H9 (cell line): ENCODE data around the gene UTP3. TPM values are rescaled to one million over a fixed set of nuclear protein-coding genes. Genes with fewer than 3 reads are reported as not detected.

Experiments
- DNase-seq: peaks from one replicate; pipeline ENCODE4 v3.0.0-alpha.2; 2017
- H2AFZ ChIP-seq: one replicate; pipeline ENCODE4 v1.6.1; 2013; ENCODE audit warnings: mild to moderate bottlenecking, low read length, control low read depth, moderate library complexity
- H2AK5ac ChIP-seq: 2 replicates; pipeline ENCODE4 v1.6.1; 2013; ENCODE audit warnings: low read length, control low read depth, mixed read lengths; ENCODE audit not compliant: insufficient read length
- H2BK120ac ChIP-seq: one replicate; pipeline ENCODE4 v1.6.1; 2013; ENCODE audit warnings: low read depth, mild to moderate bottlenecking, low read length, control low read depth, inconsistent platforms; ENCODE audit not compliant: poor library complexity, severe bottlenecking
- H2BK12ac ChIP-seq: 2 replicates; pipeline ENCODE4 v1.6.1; 2013; ENCODE audit warnings: low read length, control low read depth, mixed read lengths, low read depth; ENCODE audit not compliant: insufficient read length
- H2BK15ac ChIP-seq: 2 replicates; pipeline ENCODE4 v1.6.1; 2013; ENCODE audit warnings: low read depth, low read length, control low read depth
- H2BK20ac ChIP-seq: one replicate; pipeline ENCODE4 v1.6.1; 2013; ENCODE audit warnings: low read depth, mild to moderate bottlenecking, low read length, control low read depth, inconsistent platforms; ENCODE audit not compliant: poor library complexity, severe bottlenecking
- H2BK5ac ChIP-seq: 2 replicates; pipeline ENCODE4 v1.6.1; 2013; ENCODE audit warnings: low read length, control low read depth, mixed read lengths; ENCODE audit not compliant: insufficient read length
- H3K14ac ChIP-seq: 2 replicates; pipeline ENCODE4 v1.6.1; 2013; ENCODE audit warnings: low read length, control low read depth; ENCODE audit not compliant: insufficient read depth
- H3K18ac ChIP-seq: 2 replicates; pipeline ENCODE4 v1.6.1; 2013; ENCODE audit warnings: low read depth, mild to moderate bottlenecking, mixed read lengths, low read length, control low read depth; ENCODE audit not compliant: insufficient read length
- H3K23ac ChIP-seq: 2 replicates; pipeline ENCODE4 v1.6.1; 2013; ENCODE audit warnings: low read length, control low read depth, mixed read lengths, low read depth; ENCODE audit not compliant: insufficient read length
- H3K23me2 ChIP-seq: 2 replicates; pipeline ENCODE4 v1.6.1; 2013; ENCODE audit warnings: low read depth, mild to moderate bottlenecking, mixed read lengths, low read length, control low read depth; ENCODE audit not compliant: insufficient read length, poor library complexity, severe bottlenecking
- H3K27ac ChIP-seq: 2 replicates; pipeline ENCODE4 v1.5.1; 2013; ENCODE audit warnings: low read length, control low read depth, mixed read lengths, low read depth; ENCODE audit not compliant: insufficient read length
- H3K27me3 ChIP-seq: 2 replicates; pipeline ENCODE4 v1.6.1; 2013; ENCODE audit warnings: low read length, control low read depth, inconsistent platforms; ENCODE audit not compliant: insufficient read depth
- H3K4ac ChIP-seq: 2 replicates; pipeline ENCODE4 v1.6.1; 2013; ENCODE audit warnings: low read depth, mild to moderate bottlenecking, control low read depth, inconsistent platforms, low read length, moderate library complexity
- H3K4me1 ChIP-seq: 2 replicates; pipeline ENCODE4 v1.6.1; 2013; ENCODE audit warnings: low read length, control low read depth, inconsistent platforms; ENCODE audit not compliant: insufficient read depth
- H3K4me2 ChIP-seq: 2 replicates; pipeline ENCODE4 v1.6.1; 2013; ENCODE audit warnings: low read length, control low read depth, mixed read lengths; ENCODE audit not compliant: insufficient read length, insufficient read depth
- H3K56ac ChIP-seq: 2 replicates; pipeline ENCODE4 v1.6.1; 2013; ENCODE audit warnings: low read depth, mild to moderate bottlenecking, mixed read lengths, low read length, control low read depth; ENCODE audit not compliant: insufficient read length
- H3K79me1 ChIP-seq: 2 replicates; pipeline ENCODE4 v1.6.1; 2013; ENCODE audit warnings: low read depth, mild to moderate bottlenecking, moderate library complexity, low read length, control low read depth, inconsistent platforms; ENCODE audit not compliant: insufficient read depth, poor library complexity, severe bottlenecking
- H3K79me2 ChIP-seq: 2 replicates; pipeline ENCODE4 v1.6.1; 2013; ENCODE audit warnings: low read length, control low read depth, inconsistent platforms; ENCODE audit not compliant: insufficient read depth
- H3K9ac ChIP-seq: 2 replicates; pipeline ENCODE4 v1.6.1; 2013; ENCODE audit warnings: low read length, control low read depth, mixed read lengths; ENCODE audit not compliant: insufficient read length; ENCODE audit errors: extremely low read depth
- H3K9me3 ChIP-seq: one replicate; pipeline ENCODE4 v1.6.1; 2013; ENCODE audit warnings: low read depth, low read length, inconsistent platforms; ENCODE audit not compliant: control insufficient read depth
- H3T11ph ChIP-seq: one replicate; pipeline ENCODE4 v1.6.1; 2013; ENCODE audit warnings: mild to moderate bottlenecking, low read length, control low read depth, inconsistent platforms
- H4K20me1 ChIP-seq: one replicate; pipeline ENCODE4 v1.6.1; 2013; ENCODE audit not compliant: control insufficient read depth, insufficient read length, insufficient read depth
- H4K5ac ChIP-seq: 2 replicates; pipeline ENCODE4 v1.6.1; 2013; ENCODE audit warnings: low read depth, mild to moderate bottlenecking, mixed read lengths, low read length, control low read depth; ENCODE audit not compliant: insufficient read length
- H4K8ac ChIP-seq: replicated peaks from 2 replicates; pipeline ENCODE4 v1.6.1; 2013; ENCODE audit warnings: low read length, control low read depth, mixed read lengths, low read depth; ENCODE audit not compliant: insufficient read length
- H4K91ac ChIP-seq: 2 replicates; pipeline ENCODE4 v1.6.1; 2013; ENCODE audit warnings: low read depth, mild to moderate bottlenecking, moderate library complexity, mixed read lengths, low read length, control low read depth; ENCODE audit not compliant: insufficient read length
- H3K27ac Mint-ChIP-seq, 3 experiments: 2 replicates in 2 of 3; 3 replicates in 1 of 3; pipeline ENCODE4 v1.8.0; 2020 to 2021; ENCODE audit warnings: mixed read lengths in 3 of 3, mild to moderate bottlenecking in 1 of 3, moderate library complexity in 1 of 3
- H3K27me3 Mint-ChIP-seq: 2 replicates; pipeline ENCODE4 v1.8.0; 2021; ENCODE audit warnings: low read depth, mild to moderate bottlenecking, moderate library complexity, mixed read lengths
- H3K36me3 Mint-ChIP-seq, 3 experiments: 2 replicates in 2 of 3; 3 replicates in 1 of 3; pipeline ENCODE4 v1.8.0; 2020 to 2021; ENCODE audit warnings: low read depth in 3 of 3, mixed read lengths in 3 of 3; ENCODE audit not compliant: insufficient read depth in 1 of 3
- H3K4me1 Mint-ChIP-seq, 2 experiments: 2 replicates each; pipeline ENCODE4 v1.8.0; 2020; ENCODE audit warnings: mixed read lengths in 2 of 2
- H3K4me3 Mint-ChIP-seq, 2 experiments: 2 replicates in 1 of 2; 3 replicates in 1 of 2; pipeline ENCODE4 v1.8.0; 2020 to 2021; ENCODE audit warnings: mild to moderate bottlenecking in 2 of 2, mixed read lengths in 2 of 2, moderate library complexity in 1 of 2
- H3K9me3 Mint-ChIP-seq, 2 experiments: 2 replicates in 1 of 2; 3 replicates in 1 of 2; pipeline ENCODE4 v1.8.0; 2020; ENCODE audit warnings: mild to moderate bottlenecking in 2 of 2, mixed read lengths in 2 of 2, moderate library complexity in 1 of 2
- WGBS: extraction: QIAGEN DNeasy Blood & Tissue Kit; methylation state at CpG from one replicate; pipeline ENCODE4 v1.1.7; 2013; ENCODE audit warnings: missing lambda C conversion rate, low lambda C conversion rate, mixed read lengths; ENCODE audit not compliant: insufficient read length; ENCODE audit errors: extremely low coverage; 5-methylcytosine and 5-hydroxymethylcytosine counted together
- total RNA-seq: library from RNA; stranded (reverse); gene quantifications from 2 replicates; pipeline ENCODE4 v1.2.1, GENCODE V29; 2021
- TF ChIP-seq, protein P1 (sequence below): fragments of 200-600 bp; sonication (generic); conservative IDR thresholded peaks from 3 replicates; pipeline ENCODE4 v1.8.0; 2021; ENCODE audit warnings: antibody characterized with exemption, mild to moderate bottlenecking

The UTP3 gene
- total RNA-seq, 1 experiment from 2014 or later = 49.3 TPM

DNA sequence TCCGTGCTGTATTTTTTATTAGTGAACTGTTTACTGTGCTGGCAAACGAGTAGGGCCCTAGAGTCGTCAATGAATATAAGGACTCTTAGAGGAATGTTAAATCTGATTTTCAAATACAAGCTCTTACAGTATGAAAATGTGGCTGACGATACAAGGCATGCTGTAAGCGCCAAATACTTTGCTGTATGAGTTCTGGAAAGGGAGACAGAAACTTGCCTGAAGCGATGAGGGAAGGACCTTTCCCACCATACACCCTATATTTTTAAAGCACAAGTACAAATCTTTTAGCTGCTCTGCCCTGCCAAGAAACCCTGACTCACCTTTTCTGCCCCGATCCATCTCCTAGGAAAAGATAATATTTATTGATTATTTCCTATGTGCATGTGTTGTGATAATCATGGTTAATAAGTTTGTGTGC is 17.7 kb downstream of the UTP3 start:
- Histone ChIP-seq H3K4me1 (no peaks in the 10 kb centered on the region; the same call in 1 of the 2 replicates), H3K9me3 (no peaks in the 10 kb centered on the region), H2AK5ac (no peak overlapping the region), H3K4me2 (peak overlapping the region; percentile 80), H2BK20ac (no peak overlapping the region), H4K20me1 (no peaks in the 10 kb centered on the region), H3K9ac (peak overlapping the region; percentile 5), H4K8ac (no peak overlapping the region), H3K27ac (no peak overlapping the region), H3K23me2 (no peaks in the 10 kb centered on the region), H3K27me3 (no peaks in the 10 kb centered on the region), H4K5ac (no peak overlapping the region), H2AFZ (no peak overlapping the region), H2BK5ac (no peak overlapping the region), H3K56ac (no peak overlapping the region), H3T11ph (no peak overlapping the region), H3K14ac (no peak overlapping the region), H3K23ac (no peak overlapping the region), H3K79me1 (no peaks in the 10 kb centered on the region), H2BK12ac (no peak overlapping the region), H4K91ac (no peak overlapping the region), H2BK120ac (no peak overlapping the region), H2BK15ac (no peak overlapping the region), H3K18ac (no peak overlapping the region), H3K79me2 (no peaks in the 10 kb centered on the region), H3K4ac (no peak overlapping the region)
- Mint-ChIP-seq H3K4me3 (peak overlapping the region; percentile 86 to 90), H3K27me3 (no peaks in the 10 kb centered on the region), H3K36me3 (no peaks in the 10 kb centered on the region; a peak in 1 of 7 replicates), H3K9me3 (no peaks in the 10 kb centered on the region), H3K4me1 (peaks cover 24 to 25% of the 10 kb centered on the region in 2 experiments), H3K27ac (peak overlapping the region in 2 of 3 experiments; percentile 63 to 78; a peak in 1 of 7 replicates)
- TF ChIP-seq, protein P1, sequence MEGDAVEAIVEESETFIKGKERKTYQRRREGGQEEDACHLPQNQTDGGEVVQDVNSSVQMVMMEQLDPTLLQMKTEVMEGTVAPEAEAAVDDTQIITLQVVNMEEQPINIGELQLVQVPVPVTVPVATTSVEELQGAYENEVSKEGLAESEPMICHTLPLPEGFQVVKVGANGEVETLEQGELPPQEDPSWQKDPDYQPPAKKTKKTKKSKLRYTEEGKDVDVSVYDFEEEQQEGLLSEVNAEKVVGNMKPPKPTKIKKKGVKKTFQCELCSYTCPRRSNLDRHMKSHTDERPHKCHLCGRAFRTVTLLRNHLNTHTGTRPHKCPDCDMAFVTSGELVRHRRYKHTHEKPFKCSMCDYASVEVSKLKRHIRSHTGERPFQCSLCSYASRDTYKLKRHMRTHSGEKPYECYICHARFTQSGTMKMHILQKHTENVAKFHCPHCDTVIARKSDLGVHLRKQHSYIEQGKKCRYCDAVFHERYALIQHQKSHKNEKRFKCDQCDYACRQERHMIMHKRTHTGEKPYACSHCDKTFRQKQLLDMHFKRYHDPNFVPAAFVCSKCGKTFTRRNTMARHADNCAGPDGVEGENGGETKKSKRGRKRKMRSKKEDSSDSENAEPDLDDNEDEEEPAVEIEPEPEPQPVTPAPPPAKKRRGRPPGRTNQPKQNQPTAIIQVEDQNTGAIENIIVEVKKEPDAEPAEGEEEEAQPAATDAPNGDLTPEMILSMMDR = no peak
- no CpG with 5 or more reads among the region's 7 CpGs for WGBS
- DNase-seq = no peak
